Measurements from ENCODE around the gene TRIM63. TPM values are rescaled to one million over a fixed set of nuclear protein-coding genes. Genes with fewer than 3 reads are reported as not detected.
A peak's percentile ranks its signal among the peaks of the same experiment; 100 is the strongest.
"Not testable (repeated sequence)": the region's sequence is repeated elsewhere in the genome, so short reads cannot be mapped to it uniquely, and the experiment has no call there.

Gene TRIM63
- total RNA-seq, 1 donor from 2014 or later, result not detected

DNA sequence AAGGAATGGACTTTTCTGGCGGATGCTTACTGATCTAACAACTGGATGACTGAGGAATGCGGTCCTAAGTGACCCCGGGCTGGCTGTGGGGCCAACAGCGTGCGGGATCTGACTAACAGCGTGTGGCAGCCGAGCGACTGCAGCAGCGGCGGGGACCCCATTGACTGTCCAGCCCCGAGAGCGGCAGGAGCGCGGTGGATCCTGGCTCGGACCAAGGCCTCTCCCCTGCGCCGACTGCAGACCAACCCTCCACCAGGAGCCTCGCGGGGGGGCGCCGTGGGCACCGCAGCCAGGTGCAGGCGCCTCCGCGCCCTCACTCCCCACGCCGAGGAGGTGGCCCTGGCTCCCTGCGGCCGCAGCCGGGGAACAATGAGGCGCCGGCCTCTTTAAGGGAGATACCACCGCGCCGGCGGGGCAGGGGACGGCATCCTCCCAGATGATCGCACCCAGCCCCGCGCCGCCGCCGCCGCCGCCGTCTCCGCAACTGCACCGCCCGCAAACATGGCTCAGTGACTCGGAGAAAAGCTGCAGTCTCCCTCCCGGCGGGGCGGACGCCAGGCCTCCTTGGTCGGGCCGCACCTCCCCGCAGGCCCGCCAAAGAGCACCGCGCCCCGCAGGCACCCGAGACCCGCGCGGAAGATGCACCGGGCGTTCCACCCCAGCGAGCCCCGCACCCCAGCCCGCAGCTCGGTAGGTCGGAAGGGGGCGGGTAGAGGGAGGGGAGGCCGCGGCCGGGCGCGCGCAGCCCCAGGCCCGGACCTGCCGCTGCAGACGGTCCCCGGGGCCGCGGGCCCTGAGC, 43.5 kb upstream of the TRIM63 start:
- Mint-ChIP-seq H3K27me3 (ENCODE audit: unreplicated experiment) (no peaks in the 10 kb centered on the region), H3K9me3 (ENCODE audit: unreplicated experiment) (no peaks in the 10 kb centered on the region), H3K27ac (ENCODE audit: unreplicated experiment) (peak overlapping the region; percentile 72), H3K4me3 (ENCODE audit: unreplicated experiment) (peak overlapping the region; percentile 78), H3K4me1 (ENCODE audit: unreplicated experiment) (peaks cover 20% of the 10 kb centered on the region), H3K36me3 (ENCODE audit: unreplicated experiment) (peaks cover 4% of the 10 kb centered on the region)
- peak; percentile 92 for DNase-seq (ENCODE audit: extremely low spot score, unreplicated experiment)
- TF ChIP-seq, protein P1, sequence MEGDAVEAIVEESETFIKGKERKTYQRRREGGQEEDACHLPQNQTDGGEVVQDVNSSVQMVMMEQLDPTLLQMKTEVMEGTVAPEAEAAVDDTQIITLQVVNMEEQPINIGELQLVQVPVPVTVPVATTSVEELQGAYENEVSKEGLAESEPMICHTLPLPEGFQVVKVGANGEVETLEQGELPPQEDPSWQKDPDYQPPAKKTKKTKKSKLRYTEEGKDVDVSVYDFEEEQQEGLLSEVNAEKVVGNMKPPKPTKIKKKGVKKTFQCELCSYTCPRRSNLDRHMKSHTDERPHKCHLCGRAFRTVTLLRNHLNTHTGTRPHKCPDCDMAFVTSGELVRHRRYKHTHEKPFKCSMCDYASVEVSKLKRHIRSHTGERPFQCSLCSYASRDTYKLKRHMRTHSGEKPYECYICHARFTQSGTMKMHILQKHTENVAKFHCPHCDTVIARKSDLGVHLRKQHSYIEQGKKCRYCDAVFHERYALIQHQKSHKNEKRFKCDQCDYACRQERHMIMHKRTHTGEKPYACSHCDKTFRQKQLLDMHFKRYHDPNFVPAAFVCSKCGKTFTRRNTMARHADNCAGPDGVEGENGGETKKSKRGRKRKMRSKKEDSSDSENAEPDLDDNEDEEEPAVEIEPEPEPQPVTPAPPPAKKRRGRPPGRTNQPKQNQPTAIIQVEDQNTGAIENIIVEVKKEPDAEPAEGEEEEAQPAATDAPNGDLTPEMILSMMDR (IDR thresholded peaks at IDR 0.05), result no peak

DNA sequence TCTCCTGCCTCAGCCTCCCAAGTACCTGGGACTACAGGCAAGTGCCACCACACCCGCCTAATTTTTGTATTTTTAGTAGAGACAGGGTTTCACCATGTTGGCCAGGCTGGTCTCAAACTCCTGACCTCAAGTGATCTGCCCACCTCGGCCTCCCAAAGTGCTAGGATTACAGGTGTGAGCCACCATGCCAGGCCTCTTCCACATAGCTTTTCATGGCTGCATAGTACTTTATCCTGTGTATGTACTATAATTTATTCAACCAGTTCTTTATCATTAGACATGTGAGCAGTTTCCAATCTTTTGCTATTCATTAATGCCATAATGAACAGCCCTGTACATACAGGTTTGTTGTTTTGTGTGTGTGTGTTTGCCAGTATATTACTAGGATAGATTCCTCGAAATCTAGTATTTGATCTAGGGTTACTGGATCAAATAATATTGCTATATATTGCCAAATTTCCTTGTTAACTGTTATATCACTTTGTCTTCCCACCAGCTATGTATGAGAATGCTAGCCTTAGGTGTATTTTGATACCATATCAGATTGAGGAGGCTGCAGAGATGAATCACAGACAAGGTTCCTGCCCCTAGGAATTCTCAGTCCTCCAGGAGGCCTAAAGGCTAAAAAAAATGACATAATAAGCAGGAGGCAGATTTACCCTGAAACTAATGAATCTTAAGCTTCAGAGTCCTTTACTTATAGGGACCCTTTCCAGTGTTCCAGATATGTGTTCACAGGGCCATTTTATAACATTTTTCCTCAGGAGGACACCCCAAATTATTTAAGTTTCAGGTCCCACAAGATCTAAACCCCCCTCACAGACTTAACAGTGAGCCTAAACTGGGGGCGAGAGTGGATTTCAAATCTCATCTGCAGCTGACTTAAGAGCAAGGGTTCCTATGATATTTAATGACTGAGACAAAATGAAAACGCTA, 42.1 kb upstream of the TRIM63 start:
- peak; percentile 30 for DNase-seq (ENCODE audit: extremely low spot score, unreplicated experiment)
- no peak overlapping the region for H3K27ac Mint-ChIP-seq (ENCODE audit: unreplicated experiment)
- H3K36me3 Mint-ChIP-seq (ENCODE audit: unreplicated experiment), result peaks cover 1% of the 10 kb centered on the region
- H3K4me3 Mint-ChIP-seq (ENCODE audit: unreplicated experiment), result peak overlapping the region; percentile 78
- H3K4me1 Mint-ChIP-seq (ENCODE audit: unreplicated experiment), result peaks cover 20% of the 10 kb centered on the region
- H3K27me3 Mint-ChIP-seq (ENCODE audit: unreplicated experiment), result no peaks in the 10 kb centered on the region
- H3K9me3 Mint-ChIP-seq (ENCODE audit: unreplicated experiment), result no peaks in the 10 kb centered on the region
- TF ChIP-seq, protein P1 (IDR thresholded peaks at IDR 0.05), result no peak

DNA sequence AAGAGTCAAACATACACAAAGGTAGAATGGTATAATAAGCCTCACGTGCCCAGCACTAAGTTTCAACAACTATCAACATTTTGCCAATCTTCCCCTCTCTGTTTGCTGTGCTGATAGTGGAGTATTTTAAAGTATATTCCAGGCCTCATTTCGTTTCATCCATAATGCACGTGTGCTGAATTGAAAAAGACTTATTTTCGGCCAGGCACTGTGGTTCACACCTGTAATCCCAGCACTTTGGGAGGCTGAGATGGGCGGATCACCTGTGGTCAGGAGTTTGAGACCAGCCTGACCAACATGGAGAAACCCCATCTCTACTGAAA, 37.8 kb upstream of the TRIM63 start:
- H3K36me3 Mint-ChIP-seq (ENCODE audit: unreplicated experiment); H3K27me3 Mint-ChIP-seq (ENCODE audit: unreplicated experiment); H3K4me3 Mint-ChIP-seq (ENCODE audit: unreplicated experiment); H3K27ac Mint-ChIP-seq (ENCODE audit: unreplicated experiment); H3K9me3 Mint-ChIP-seq (ENCODE audit: unreplicated experiment); DNase-seq (ENCODE audit: extremely low spot score, unreplicated experiment): not testable (repeated sequence)
- H3K4me1 Mint-ChIP-seq (ENCODE audit: unreplicated experiment), result peaks cover 14% of the 10 kb centered on the region

DNA sequence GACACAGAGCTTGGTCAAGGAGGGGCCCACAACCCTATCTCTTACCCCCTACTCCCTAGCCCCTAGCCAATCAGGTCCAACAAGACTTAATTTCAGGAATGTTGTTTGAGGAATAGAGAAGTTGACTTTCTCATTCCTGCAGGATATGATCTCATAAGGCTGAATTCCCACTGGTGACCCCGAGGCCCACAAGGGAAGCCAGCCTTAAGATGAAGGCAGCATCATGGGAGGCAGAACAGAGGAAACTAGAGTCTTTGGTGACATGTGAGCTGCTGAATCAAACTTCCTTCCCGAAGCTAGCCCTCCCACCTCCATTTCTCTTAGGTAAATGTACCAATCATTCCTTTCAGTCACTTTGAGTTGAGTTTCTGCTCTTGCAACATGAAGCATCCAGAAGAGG, 35.1 kb upstream of the TRIM63 start:
- H3K36me3 Mint-ChIP-seq (ENCODE audit: unreplicated experiment), result no peaks in the 10 kb centered on the region
- H3K27ac Mint-ChIP-seq (ENCODE audit: unreplicated experiment), result no peak overlapping the region
- peaks cover 11% of the 10 kb centered on the region for H3K4me1 Mint-ChIP-seq (ENCODE audit: unreplicated experiment)
- H3K4me3 Mint-ChIP-seq (ENCODE audit: unreplicated experiment), result no peak overlapping the region
- no peaks in the 10 kb centered on the region for H3K27me3 Mint-ChIP-seq (ENCODE audit: unreplicated experiment)
- no peaks in the 10 kb centered on the region for H3K9me3 Mint-ChIP-seq (ENCODE audit: unreplicated experiment)
- no peak for DNase-seq (ENCODE audit: extremely low spot score, unreplicated experiment)
- TF ChIP-seq, protein P1 (IDR thresholded peaks at IDR 0.05), result no peak

DNA sequence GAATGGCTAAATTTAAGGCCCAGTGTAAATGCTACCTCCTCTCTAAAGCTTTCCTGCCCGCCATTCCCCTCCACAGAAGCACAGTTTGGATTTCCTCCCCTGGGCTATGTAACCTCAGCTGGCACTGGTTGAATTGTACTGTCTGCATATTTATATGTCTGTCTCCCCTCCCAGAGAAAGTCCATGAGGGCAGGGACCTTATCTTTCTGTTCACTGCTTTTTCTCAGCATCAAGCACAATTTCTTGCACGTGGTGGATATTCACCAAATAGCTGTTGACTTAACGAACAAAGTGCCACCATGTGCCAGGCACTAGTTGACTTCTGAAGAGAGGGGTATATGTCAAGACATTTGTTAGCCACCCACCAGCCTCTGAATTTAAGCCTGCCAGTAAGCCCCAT, 34.7 kb upstream of the TRIM63 start:
- Mint-ChIP-seq H3K4me3 (ENCODE audit: unreplicated experiment) (no peak overlapping the region), H3K9me3 (ENCODE audit: unreplicated experiment) (no peaks in the 10 kb centered on the region), H3K36me3 (ENCODE audit: unreplicated experiment) (no peaks in the 10 kb centered on the region), H3K27ac (ENCODE audit: unreplicated experiment) (no peak overlapping the region), H3K4me1 (ENCODE audit: unreplicated experiment) (peaks cover 11% of the 10 kb centered on the region), H3K27me3 (ENCODE audit: unreplicated experiment) (no peaks in the 10 kb centered on the region)
- TF ChIP-seq, protein P1 (IDR thresholded peaks at IDR 0.05), result no peak
- DNase-seq (ENCODE audit: extremely low spot score, unreplicated experiment), result no peak

DNA sequence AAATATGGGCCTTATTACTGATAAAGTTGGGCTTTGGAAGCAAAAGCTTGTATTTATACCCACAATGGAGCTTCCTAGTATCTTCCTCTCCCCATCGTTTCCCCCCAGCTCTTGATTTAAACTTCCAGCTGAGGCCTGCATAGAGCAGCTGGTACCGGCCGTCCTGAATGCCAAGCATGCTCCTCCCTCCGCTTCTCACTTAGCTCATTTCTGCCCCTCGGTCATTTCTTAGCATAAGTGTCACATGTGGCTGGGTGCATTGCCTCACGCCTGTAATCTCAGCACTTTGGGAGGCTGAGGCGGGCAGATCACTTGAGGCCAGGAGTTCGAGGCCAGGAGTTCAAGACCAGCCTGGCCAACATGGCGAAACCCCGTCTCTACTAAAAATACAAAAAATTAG, 32.8 kb upstream of the TRIM63 start:
- not testable (repeated sequence) for H3K36me3 Mint-ChIP-seq (ENCODE audit: unreplicated experiment); H3K27me3 Mint-ChIP-seq (ENCODE audit: unreplicated experiment); H3K27ac Mint-ChIP-seq (ENCODE audit: unreplicated experiment); H3K9me3 Mint-ChIP-seq (ENCODE audit: unreplicated experiment); H3K4me3 Mint-ChIP-seq (ENCODE audit: unreplicated experiment); DNase-seq (ENCODE audit: extremely low spot score, unreplicated experiment)
- H3K4me1 Mint-ChIP-seq (ENCODE audit: unreplicated experiment), result peaks cover 11% of the 10 kb centered on the region

All from osteocyte (in vitro differentiated cells).